B cell (primary cell): ENCODE data around the gene CACNA1D.

Source experiments
- CTCF ChIP-seq: fragments of 200-600 bp; IDR thresholded peaks from one replicate; pipeline ENCODE4 v1.8.0; 2022; ENCODE audit warnings: antibody characterized with exemption, mild to moderate bottlenecking
- EZH2 ChIP-seq: IDR thresholded peaks from 2 replicates; pipeline ENCODE4 v1.6.1; 2012; ENCODE audit warnings: borderline replicate concordance, low read depth, mild to moderate bottlenecking, moderate library complexity, low read length; ENCODE audit not compliant: insufficient read depth, poor library complexity, severe bottlenecking

DNA sequence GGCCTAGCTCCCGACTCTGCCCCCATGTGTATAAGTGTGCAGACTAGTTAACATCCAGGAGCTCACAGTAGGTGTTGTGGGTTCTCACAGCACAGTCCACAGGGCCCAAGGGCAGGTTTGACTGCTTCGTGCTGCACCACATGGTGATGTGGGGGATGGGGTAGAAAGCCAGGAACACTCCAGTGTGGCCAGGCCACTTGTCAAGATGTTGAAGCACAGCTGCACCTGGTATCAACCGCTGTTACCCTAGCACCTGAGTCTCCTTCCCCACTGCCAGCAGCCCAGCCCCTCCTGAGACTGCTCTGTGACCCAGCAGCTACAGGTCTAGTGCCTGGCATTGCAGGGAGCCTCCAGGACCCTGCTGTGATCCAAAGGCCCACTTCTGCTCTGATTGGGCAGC, 298.5 kb downstream of the CACNA1D start:
- TF ChIP-seq CTCF: no peak
- TF ChIP-seq EZH2: no peak
